B cell (primary cell): Measurements from ENCODE around the gene NPY. TPM values are rescaled to one million over a fixed set of nuclear protein-coding genes. Genes with fewer than 3 reads are reported as not detected.

ENCODE experiments used
- ATAC-seq: fragments of 200-7000 bp; cut with Tn5 transposase; one replicate; pipeline ENCODE4 v1.10.0; 2021; ENCODE audit warnings: low read depth, mild to moderate bottlenecking, moderate number of reproducible peaks, moderate library complexity
- CTCF ChIA-PET: fragments of 350-600 bp; sonication (Branson Sonifier 250); formaldehyde crosslinking; loops from one replicate; lab custom pipeline; 2021; ENCODE audit warnings: antibody characterized with exemption, inconsistent platforms; lab: Charles Lee
- POLR2A ChIA-PET: fragments of 350-600 bp; sonication (Branson Sonifier 250); formaldehyde crosslinking; loops from one replicate; lab custom pipeline; 2021; ENCODE audit warnings: antibody characterized with exemption; lab: Charles Lee
- DNase-seq: peaks from one replicate; pipeline ENCODE4 v3.0.0; 2013
- H2AFZ ChIP-seq: 2 replicates; pipeline ENCODE4 v1.6.1; 2012; ENCODE audit warnings: mild to moderate bottlenecking, low read depth, low read length; ENCODE audit not compliant: insufficient read depth, poor library complexity, severe bottlenecking
- H3K27ac ChIP-seq, 2 donors: 1 replicate in 1 of 2; 2 replicates in 1 of 2; pipeline ENCODE4 v1.5.1; 2012 to 2013; ENCODE audit warnings: low read length in 2 of 2, mild to moderate bottlenecking in 2 of 2, moderate library complexity in 1 of 2
- H3K27me3 ChIP-seq, 4 experiments: fragments of 200-600 bp in 1 of 4; sonication (generic) in 1 of 4; replicated peaks in 1 of 4; 1 replicate in 2 of 4; 2 replicates in 2 of 4; pipeline versions ENCODE4 v1.6.1 to v1.7.0; 2013 to 2016; ENCODE audit warnings: low read length in 3 of 4, mild to moderate bottlenecking in 2 of 4, mixed read lengths in 1 of 4, moderate library complexity in 1 of 4; ENCODE audit not compliant: insufficient read depth in 4 of 4, control insufficient read depth in 3 of 4; ENCODE audit errors: control extremely low read depth in 1 of 4
- H3K36me3 ChIP-seq, 2 experiments: replicated peaks in 1 of 2; 1 replicate in 1 of 2; 2 replicates in 1 of 2; pipeline versions ENCODE4 v1.6.1 to v1.7.1; 2013; ENCODE audit warnings: low read length in 1 of 2; ENCODE audit not compliant: insufficient read depth in 2 of 2, control insufficient read depth in 1 of 2; ENCODE audit errors: control extremely low read depth in 1 of 2, extremely low read depth in 1 of 2
- H3K4me1 ChIP-seq, 2 donors: fragments of 200-600 bp in 1 of 2; sonication (generic) in 1 of 2; 1 replicate in 1 of 2; 2 replicates in 1 of 2; pipeline versions ENCODE4 v1.5.1 to v1.6.1; 2013 to 2017; ENCODE audit warnings: low read length in 2 of 2; ENCODE audit not compliant: control insufficient read depth in 2 of 2, insufficient read depth in 2 of 2
- H3K4me2 ChIP-seq: replicated peaks from 2 replicates; pipeline ENCODE3; 2012; ENCODE audit warnings: mild to moderate bottlenecking, low read depth, low read length; ENCODE audit not compliant: poor library complexity, severe bottlenecking
- H3K4me3 ChIP-seq, 5 experiments: fragments of 200-600 bp in 1 of 5; sonication (generic) in 1 of 5; 1 replicate in 3 of 5; 2 replicates in 2 of 5; pipeline versions ENCODE4 v1.5.1 to v1.7.0; 2011 to 2016; ENCODE audit warnings: low read length in 4 of 5, mild to moderate bottlenecking in 4 of 5, low read depth in 2 of 5, control low read depth in 1 of 5, moderate library complexity in 1 of 5; ENCODE audit not compliant: insufficient read depth in 1 of 5; ENCODE audit errors: control extremely low read depth in 1 of 5, extremely low read depth in 1 of 5
- H3K79me2 ChIP-seq: fragments of 200-600 bp; sonication (generic); one replicate; pipeline ENCODE4 v1.6.0; 2016; ENCODE audit warnings: low read length; ENCODE audit not compliant: control insufficient read depth, insufficient read depth
- H3K9ac ChIP-seq: fragments of 200-600 bp; sonication (generic); 2 replicates; pipeline ENCODE4 v1.6.1; 2017; ENCODE audit warnings: mild to moderate bottlenecking, low read length, moderate library complexity
- H3K9me3 ChIP-seq, 3 donors: one replicate each; pipeline versions ENCODE4 v1.6.1 to v1.7.1; 2013; ENCODE audit warnings: low read length in 2 of 3; ENCODE audit not compliant: control insufficient read depth in 2 of 3, insufficient read depth in 1 of 3; ENCODE audit errors: control extremely low read depth in 1 of 3
- H4K20me1 ChIP-seq: 2 replicates; pipeline ENCODE4 v1.6.0; 2012; ENCODE audit warnings: mild to moderate bottlenecking, low read length; ENCODE audit not compliant: insufficient read depth, control insufficient read depth, poor library complexity, severe bottlenecking
- H3K27ac Mint-ChIP-seq: one replicate; pipeline ENCODE4 v1.8.0; 2021; ENCODE audit warnings: mixed read lengths
- H3K27me3 Mint-ChIP-seq: one replicate; pipeline ENCODE4 v1.8.0; 2021; ENCODE audit warnings: mixed read lengths
- H3K4me1 Mint-ChIP-seq: one replicate; pipeline ENCODE4 v1.8.0; 2021; ENCODE audit warnings: mixed read lengths
- H3K4me3 Mint-ChIP-seq: one replicate; pipeline ENCODE4 v1.8.0; 2021; ENCODE audit warnings: mixed read lengths
- H3K9me3 Mint-ChIP-seq: one replicate; pipeline ENCODE4 v1.8.0; 2022; ENCODE audit warnings: mixed read lengths; ENCODE audit not compliant: insufficient read depth
- CTCF ChIP-seq: fragments of 200-600 bp; IDR thresholded peaks from one replicate; pipeline ENCODE4 v1.8.0; 2022; ENCODE audit warnings: antibody characterized with exemption, mild to moderate bottlenecking
- EZH2 ChIP-seq: IDR thresholded peaks from 2 replicates; pipeline ENCODE4 v1.6.1; 2012; ENCODE audit warnings: borderline replicate concordance, low read depth, mild to moderate bottlenecking, moderate library complexity, low read length; ENCODE audit not compliant: insufficient read depth, poor library complexity, severe bottlenecking
- WGBS: methylation state at CpG from one replicate; pipeline ENCODE4 v1.1.5; 2013; ENCODE audit warnings: missing lambda C conversion rate; ENCODE audit not compliant: insufficient coverage; 5-methylcytosine and 5-hydroxymethylcytosine counted together
- intact Hi-C: fragments of 100-400 bp; cut with micrococcal nuclease; formaldehyde crosslinking; loops from one replicate; pipeline ENCODE4 v1.10.0; 2022
- polyA plus RNA-seq: library from polyadenylated mRNA; depleted of rRNA; stranded (reverse); fragments of >200 nt; gene quantifications from 2 replicates; pipeline ENCODE4 v1.2.3, GENCODE V29; 2012
- total RNA-seq, 2 donors: library from RNA; stranded (reverse); fragments of 120-200 nt in 1 of 2; gene quantifications; 1 replicate in 1 of 2; 2 replicates in 1 of 2; pipeline versions ENCODE4 v1.2.3 to v1.2.4, GENCODE V29; 2013 to 2022

The NPY gene
- total and polyA plus RNA-seq, 2 donors (not counting 1 experiment from before 2014, with no cell fraction given): not detected

DNA sequence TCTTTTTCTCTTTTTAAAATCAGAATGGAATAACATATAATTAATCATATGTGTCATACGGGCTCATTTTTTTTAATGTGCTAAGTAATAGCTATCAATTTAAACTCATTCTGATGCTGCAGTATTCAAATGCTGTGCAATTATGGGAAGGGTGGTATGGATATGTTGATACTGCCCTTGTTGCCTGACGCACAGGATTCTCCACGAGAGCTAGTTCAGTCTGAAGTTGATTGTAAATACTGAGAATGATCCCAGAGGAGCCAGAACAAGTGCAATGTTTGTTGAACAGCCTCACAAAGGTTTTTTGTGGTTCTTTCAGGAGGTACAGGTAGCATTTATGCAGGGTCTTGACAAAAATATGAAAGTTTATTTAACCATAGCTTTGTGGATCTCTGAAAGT is 13.4 kb downstream of the NPY start:
- Histone ChIP-seq H3K27me3 (peaks cover 0 to 6% (median 0%) of the 10 kb centered on the region in 4 experiments), H3K36me3 (no peaks in the 10 kb centered on the region), H3K9me3 (peaks cover 0 to 2% (median 0%) of the 10 kb centered on the region in 3 donors), H4K20me1 (no peaks in the 10 kb centered on the region), H3K27ac (no peak overlapping the region), H2AFZ (no peak overlapping the region), H3K4me2 (no peak overlapping the region), H3K4me3 (no peak overlapping the region), H3K4me1 (peaks cover 0 to 7% of the 10 kb centered on the region in 2 donors), H3K79me2 (no peaks in the 10 kb centered on the region), H3K9ac (no peak overlapping the region)
- H3K9me3 Mint-ChIP-seq: peaks cover 5% of the 10 kb centered on the region
- 94% methylated on average over 2 of the region's 3 CpGs for WGBS
- H3K27me3 Mint-ChIP-seq: peaks cover 19% of the 10 kb centered on the region
- TF ChIP-seq EZH2 (no peak), CTCF (no peak)
- peaks cover 15% of the 10 kb centered on the region for H3K4me1 Mint-ChIP-seq
- ChIA-PET POLR2A (no interaction called here), CTCF (no interaction called here)
- H3K27ac Mint-ChIP-seq: no peak overlapping the region
- H3K4me3 Mint-ChIP-seq: no peak overlapping the region
- DNase-seq (no peak), ATAC-seq (no peak)
- intact Hi-C loops: loop anchor here (10.0 kb wide), 1 partner anchor 797 kb away; no protein-coding TSS in a partner anchor

- POLR2A ChIA-PET: no interaction called here
- Histone ChIP-seq H3K27me3 (peaks cover 0 to 6% (median 1%) of the 10 kb centered on the region in 4 experiments), H3K36me3 (no peaks in the 10 kb centered on the region), H3K4me1 (peaks cover 0 to 7% of the 10 kb centered on the region in 2 donors), H3K9ac (no peak overlapping the region), H2AFZ (no peak overlapping the region), H3K4me2 (no peak overlapping the region), H3K27ac (no peak overlapping the region), H3K9me3 (peaks cover 0 to 2% (median 0%) of the 10 kb centered on the region in 3 donors), H4K20me1 (no peaks in the 10 kb centered on the region), H3K4me3 (no peak overlapping the region), H3K79me2 (no peaks in the 10 kb centered on the region)
- DNase-seq (no peak), ATAC-seq (no peak)
- CTCF ChIA-PET: interaction anchor here (1.9 kb wide), 1 partner anchor 9 kb away, joined by 5 read pairs; no protein-coding TSS in a partner anchor
- Mint-ChIP-seq H3K9me3 (peaks cover 5% of the 10 kb centered on the region), H3K27me3 (peaks cover 19% of the 10 kb centered on the region), H3K4me1 (peaks cover 15% of the 10 kb centered on the region), H3K27ac (no peak overlapping the region), H3K4me3 (no peak overlapping the region)
- TF ChIP-seq CTCF (no peak), EZH2 (no peak)
- intact Hi-C loops: loop anchor here (10.0 kb wide), 1 partner anchor 796 kb away; no protein-coding TSS in a partner anchor
Measured at GRCh38 chr7:24298696-24299095, 14.7 kb downstream of the NPY start.
